ENCODE measurements around the gene DGKH. TPM values are rescaled to one million over a fixed set of nuclear protein-coding genes. Genes with fewer than 3 reads are reported as not detected.

Gene DGKH
- total RNA-seq, 1 donor from 2014 or later = 16.0 TPM

DNA sequence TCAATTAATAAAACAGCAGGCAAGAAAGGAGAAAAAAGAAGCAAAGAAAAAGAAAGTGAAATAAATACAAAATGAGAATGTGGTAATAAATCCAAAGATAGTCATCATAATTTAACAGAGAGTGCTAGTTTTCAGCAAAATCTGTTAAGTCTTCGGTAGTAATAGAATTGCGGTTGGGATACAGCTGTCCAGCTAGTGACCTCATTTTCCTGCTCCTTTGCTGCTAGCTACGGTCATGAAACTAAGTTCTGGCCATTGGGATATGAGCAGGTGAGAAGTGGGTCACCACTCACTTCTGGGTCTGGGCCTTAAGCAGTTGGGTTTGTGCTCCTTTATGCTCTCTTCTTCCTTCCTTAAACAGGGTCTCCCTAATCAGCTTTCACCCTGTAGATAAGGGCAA is 11.7 kb upstream of the DGKH start:
- no peak overlapping the region for H3K27ac ChIP-seq
- no peaks in the 10 kb centered on the region for H3K9me3 ChIP-seq
- no peak for DNase-seq (ENCODE audit: low spot score in 2 of 2)
- no peaks in the 10 kb centered on the region for H3K27me3 ChIP-seq
- TF ChIP-seq, protein P1, sequence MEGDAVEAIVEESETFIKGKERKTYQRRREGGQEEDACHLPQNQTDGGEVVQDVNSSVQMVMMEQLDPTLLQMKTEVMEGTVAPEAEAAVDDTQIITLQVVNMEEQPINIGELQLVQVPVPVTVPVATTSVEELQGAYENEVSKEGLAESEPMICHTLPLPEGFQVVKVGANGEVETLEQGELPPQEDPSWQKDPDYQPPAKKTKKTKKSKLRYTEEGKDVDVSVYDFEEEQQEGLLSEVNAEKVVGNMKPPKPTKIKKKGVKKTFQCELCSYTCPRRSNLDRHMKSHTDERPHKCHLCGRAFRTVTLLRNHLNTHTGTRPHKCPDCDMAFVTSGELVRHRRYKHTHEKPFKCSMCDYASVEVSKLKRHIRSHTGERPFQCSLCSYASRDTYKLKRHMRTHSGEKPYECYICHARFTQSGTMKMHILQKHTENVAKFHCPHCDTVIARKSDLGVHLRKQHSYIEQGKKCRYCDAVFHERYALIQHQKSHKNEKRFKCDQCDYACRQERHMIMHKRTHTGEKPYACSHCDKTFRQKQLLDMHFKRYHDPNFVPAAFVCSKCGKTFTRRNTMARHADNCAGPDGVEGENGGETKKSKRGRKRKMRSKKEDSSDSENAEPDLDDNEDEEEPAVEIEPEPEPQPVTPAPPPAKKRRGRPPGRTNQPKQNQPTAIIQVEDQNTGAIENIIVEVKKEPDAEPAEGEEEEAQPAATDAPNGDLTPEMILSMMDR (IDR thresholded peaks at IDR 0.05) = no peak
- no peak overlapping the region for H3K4me3 ChIP-seq
- H3K36me3 ChIP-seq = no peaks in the 10 kb centered on the region
- H3K4me1 ChIP-seq = peaks cover 0 to 2% of the 10 kb centered on the region in 2 donors
- intact Hi-C loops (cut with DNase I) = loop anchor here (5.0 kb wide), 1 partner anchor 1054 kb away; no protein-coding TSS in a partner anchor

DNA sequence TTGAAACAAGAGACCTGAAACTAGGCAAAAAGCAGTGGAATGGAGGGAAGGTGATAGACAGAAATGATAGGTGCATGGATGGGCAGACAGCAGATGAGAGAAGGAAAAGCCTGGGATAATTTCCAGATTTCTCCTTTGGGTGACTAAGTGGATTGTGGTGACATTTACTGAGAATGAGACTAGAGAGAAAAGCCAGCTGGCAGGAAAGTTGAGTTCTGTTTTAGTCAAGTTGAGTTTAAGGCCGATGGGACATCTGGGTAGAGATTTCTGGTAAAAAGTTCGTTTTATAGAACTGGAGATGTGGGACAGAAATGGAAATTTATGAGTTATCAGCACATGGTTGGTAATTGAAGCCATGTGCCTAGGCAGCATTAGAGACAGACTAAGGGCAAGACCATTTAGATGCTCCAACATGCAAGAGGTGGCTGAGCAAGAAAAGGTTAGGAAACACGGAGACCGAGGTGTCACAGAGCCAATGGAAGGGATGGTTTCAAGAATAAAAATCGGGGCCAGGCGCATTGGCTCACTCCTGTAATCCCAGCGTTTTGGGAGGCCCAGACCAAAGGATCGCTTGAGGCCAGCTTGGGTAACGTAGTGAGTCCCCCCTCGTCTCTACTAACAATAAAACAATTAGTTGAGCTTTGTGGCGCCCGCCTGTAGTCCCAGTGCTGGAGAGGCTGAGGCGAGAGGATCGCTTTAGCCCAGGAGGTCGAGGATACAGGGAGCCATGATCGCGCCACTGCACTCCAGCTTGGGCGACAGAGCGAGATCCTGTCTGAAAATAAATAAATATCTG is 9.6 kb upstream of the DGKH start:
- TF ChIP-seq, protein P1 (IDR thresholded peaks at IDR 0.05) = no peak
- DNase-seq (ENCODE audit: low spot score in 2 of 2) = no peak
- H3K27ac ChIP-seq = no peak overlapping the region
- intact Hi-C loops (cut with DNase I) = loop anchor here (5.0 kb wide), 1 partner anchor 1057 kb away; no protein-coding TSS in a partner anchor
- H3K4me3 ChIP-seq = peak overlapping the region; percentile 78 to 91
- no peaks in the 10 kb centered on the region for H3K36me3 ChIP-seq
- peaks cover 0 to 8% of the 10 kb centered on the region in 2 donors for H3K4me1 ChIP-seq
- H3K9me3 ChIP-seq = no peaks in the 10 kb centered on the region
- no peaks in the 10 kb centered on the region for H3K27me3 ChIP-seq

DNA sequence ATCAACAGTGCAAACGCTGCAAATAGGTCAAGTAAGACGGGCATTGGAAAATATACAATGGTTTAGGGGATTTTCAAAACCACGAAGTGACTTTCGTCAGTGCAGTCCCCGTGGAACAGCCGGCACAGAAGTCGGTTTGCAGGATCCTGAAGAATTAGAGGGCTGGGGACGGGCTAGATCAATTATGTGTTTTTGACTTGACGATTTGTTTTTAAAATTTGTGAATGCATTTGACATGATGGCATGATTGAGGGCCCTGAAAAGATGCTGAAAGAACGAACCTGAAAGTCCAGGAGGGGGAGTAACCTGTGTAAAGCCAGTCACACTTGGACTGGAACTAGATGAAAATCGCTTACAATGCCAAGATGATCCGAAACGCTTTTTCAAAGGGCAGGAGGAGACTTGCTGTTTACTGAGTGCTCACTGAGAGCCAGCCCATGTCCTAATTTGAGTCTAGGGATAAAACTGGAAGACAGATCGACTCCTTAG is 8.9 kb upstream of the DGKH start:
- DNase-seq (ENCODE audit: low spot score in 2 of 2) = peak in 1 of 2 donors; percentile 65
- Histone ChIP-seq H3K4me1 (peaks cover 0 to 8% of the 10 kb centered on the region in 2 donors), H3K4me3 (peak overlapping the region; percentile 78 to 91), H3K9me3 (no peaks in the 10 kb centered on the region), H3K36me3 (no peaks in the 10 kb centered on the region), H3K27me3 (no peaks in the 10 kb centered on the region), H3K27ac (peak overlapping the region; percentile 92 to 97)
- TF ChIP-seq, protein P1 (IDR thresholded peaks at IDR 0.05) = no peak
- intact Hi-C loops (cut with DNase I) = loop anchor here (5.0 kb wide), 1 partner anchor 1057 kb away; no protein-coding TSS in a partner anchor

DNA sequence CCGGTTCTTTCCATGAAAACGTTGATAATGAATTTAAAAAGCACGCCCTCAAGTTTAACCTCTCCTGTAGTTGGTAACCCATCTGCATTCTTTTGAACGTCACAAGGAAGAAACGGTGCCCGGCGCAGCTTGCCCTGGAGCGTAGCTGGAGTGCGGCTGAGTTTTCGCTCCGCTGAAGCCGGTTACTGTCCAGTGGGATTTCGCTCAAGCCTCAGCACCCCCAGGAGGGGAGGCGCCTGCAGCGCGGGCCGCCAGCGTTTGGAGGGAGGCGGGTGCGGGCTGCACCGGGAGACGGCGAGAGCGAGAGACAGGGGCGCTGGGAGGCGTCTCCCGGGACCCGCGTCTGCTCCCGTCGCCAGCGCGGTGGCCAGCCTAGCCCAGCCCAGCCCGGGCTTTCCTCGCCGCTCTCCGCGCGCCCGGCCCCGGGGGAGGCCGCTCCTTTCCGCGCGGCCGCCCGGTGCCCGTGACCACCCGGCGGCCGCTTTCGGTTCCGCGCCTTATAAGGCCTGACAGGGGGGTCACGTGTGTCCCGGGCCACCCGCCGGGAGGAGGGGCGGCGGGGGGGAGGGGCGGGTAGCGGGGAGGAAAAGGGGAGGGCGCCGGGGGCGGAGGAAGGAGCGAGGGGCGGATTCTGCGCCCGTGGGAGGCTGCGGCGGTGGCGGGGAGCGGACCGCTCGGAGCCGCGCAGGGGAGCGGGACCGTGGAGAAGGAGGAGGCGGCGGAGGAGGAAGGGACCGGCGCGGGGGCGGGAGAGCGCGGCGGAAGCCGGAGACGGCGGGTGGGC is 8.3 kb upstream of the DGKH start:
- intact Hi-C loops (cut with DNase I) = loop anchor here (1.0 to 10.0 kb wide), 9 partner anchors 8 to 1375 kb away; partner anchors contain the start of genes DGKH, FOXO1, NAA16 and RGCC
- Histone ChIP-seq H3K27ac (peak overlapping the region; percentile 92 to 97), H3K4me1 (peaks cover 0 to 8% of the 10 kb centered on the region in 2 donors), H3K9me3 (no peaks in the 10 kb centered on the region), H3K36me3 (no peaks in the 10 kb centered on the region), H3K4me3 (peak overlapping the region; percentile 78 to 91), H3K27me3 (no peaks in the 10 kb centered on the region)
- peak; percentile 65 to 95 for DNase-seq (ENCODE audit: low spot score in 2 of 2)
- TF ChIP-seq, protein P1 (IDR thresholded peaks at IDR 0.05) = no peak

DNA sequence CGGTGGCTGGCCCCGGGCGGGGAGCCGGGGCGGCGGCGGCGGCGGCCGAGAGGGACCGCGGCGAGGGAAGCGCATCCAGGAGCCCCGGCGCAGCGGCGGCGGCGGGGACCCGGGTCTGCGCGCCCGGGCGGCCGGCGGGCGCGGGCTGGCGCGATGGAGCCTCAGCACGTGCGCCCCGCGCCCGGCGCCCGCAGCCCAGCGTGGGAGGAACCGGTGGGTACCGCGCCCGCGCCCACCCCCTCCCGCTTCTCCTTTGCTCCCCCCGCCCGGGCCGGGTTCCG is 7.8 kb upstream of the DGKH start:
- H3K36me3 ChIP-seq = no peaks in the 10 kb centered on the region
- H3K27ac ChIP-seq = peak overlapping the region; percentile 92 to 97
- H3K9me3 ChIP-seq = no peaks in the 10 kb centered on the region
- intact Hi-C loops (cut with DNase I) = loop anchor here (1.0 to 10.0 kb wide), 8 partner anchors 8 to 1376 kb away; partner anchors contain the start of genes DGKH, FOXO1, NAA16 and RGCC
- TF ChIP-seq, protein P1 (IDR thresholded peaks at IDR 0.05) = no peak
- peak overlapping the region; percentile 78 to 91 for H3K4me3 ChIP-seq
- DNase-seq (ENCODE audit: low spot score in 2 of 2) = no peak
- no peaks in the 10 kb centered on the region for H3K27me3 ChIP-seq
- peaks cover 0 to 8% of the 10 kb centered on the region in 2 donors for H3K4me1 ChIP-seq

All from ascending aorta (tissue), 2 donors.